GM19452 (cell line): ENCODE data around the gene GRK4.
"Not testable (repeated sequence)": the region's sequence is repeated elsewhere in the genome, so short reads cannot be mapped to it uniquely, and the experiment has no call there.

Experiments
- ATAC-seq: cut with Tn5 transposase; IDR thresholded peaks from one replicate; pipeline ENCODE4 v1.9.1; 2021; ENCODE audit not compliant: unreplicated experiment

GRK4 gene

DNA sequence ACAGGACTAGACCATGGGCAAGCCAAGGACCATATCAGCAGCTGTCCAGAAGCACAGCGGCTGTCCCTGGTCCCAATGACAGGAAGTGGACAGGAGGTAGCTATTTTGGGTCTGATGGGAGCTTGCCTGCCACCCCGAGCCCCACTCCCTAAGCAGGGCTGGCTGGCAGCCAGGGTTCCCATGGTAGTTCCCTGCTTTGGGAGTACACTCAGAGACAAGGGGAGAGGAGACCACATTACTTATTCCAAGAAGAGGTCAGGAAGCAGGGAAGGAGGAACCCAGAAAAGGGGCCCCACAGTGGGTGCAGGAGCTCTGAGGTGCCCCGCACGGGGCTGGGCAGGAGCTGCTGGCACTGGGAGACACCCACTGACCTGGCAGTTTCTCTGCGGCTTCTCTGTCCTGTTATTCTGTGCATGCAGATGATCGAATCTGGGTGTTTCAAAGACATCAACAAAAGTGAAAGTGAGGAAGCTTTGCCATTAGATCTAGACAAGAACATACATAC lies 74.6 kb downstream of the GRK4 start:
- ATAC-seq = no peak

- no peak for ATAC-seq
These were observed 76.5 kb downstream of the GRK4 start for GRCh38 chr4:3039706-3040366.

- ATAC-seq = no peak
These were observed 77.3 kb downstream of the GRK4 start for GRCh38 chr4:3040452-3041191.

- no peak for ATAC-seq
These were observed 78.1 kb downstream of the GRK4 start for GRCh38 chr4:3041192-3042142.

- ATAC-seq = no peak
These were observed 78.9 kb downstream of the GRK4 start for GRCh38 chr4:3042226-3042625.

DNA sequence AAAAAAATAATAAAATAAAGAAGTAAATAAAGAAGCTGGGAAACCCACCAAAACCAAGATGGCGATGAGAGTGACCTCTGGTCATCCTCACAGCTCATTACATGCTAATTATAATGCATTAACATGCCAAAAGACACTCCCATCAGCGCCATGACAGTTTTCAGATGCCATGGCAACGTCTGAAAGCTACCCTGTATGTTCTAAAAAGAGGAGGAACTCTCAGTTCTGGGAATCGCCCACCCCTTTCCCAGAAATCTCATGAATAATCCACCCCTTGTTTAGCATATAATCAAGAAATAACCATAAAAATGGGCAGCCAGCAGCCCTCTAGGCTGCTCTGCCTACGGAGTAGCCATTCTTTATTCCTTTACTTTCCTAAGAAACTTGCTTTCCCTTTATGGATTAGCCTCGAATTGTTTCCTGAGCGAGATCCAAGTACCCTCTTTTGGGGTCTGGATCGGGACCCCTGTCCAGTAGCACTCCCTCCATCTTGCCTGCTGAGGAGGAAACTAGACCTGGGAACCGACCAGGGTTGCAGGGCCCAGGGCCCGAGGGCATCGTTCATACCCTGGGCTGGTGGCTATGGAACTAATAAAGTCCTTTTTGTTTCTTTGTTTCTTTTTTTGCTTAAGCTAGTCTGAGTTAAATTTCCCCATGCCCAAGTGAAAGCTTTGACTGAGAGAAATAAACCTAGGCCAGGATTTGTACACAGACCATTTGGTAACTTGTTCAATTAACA lies 80.1 kb downstream of the GRK4 start:
- ATAC-seq = no peak

GRCh38 chr4:3044870-3045819 lies 81.8 kb downstream of the GRK4 start:
- ATAC-seq = no peak

GRCh38 chr4:3046162-3046561 lies 82.8 kb downstream of the GRK4 start:
- ATAC-seq = no peak

- no peak for ATAC-seq
These were observed 83.3 kb downstream of the GRK4 start for GRCh38 chr4:3046623-3047022.

DNA sequence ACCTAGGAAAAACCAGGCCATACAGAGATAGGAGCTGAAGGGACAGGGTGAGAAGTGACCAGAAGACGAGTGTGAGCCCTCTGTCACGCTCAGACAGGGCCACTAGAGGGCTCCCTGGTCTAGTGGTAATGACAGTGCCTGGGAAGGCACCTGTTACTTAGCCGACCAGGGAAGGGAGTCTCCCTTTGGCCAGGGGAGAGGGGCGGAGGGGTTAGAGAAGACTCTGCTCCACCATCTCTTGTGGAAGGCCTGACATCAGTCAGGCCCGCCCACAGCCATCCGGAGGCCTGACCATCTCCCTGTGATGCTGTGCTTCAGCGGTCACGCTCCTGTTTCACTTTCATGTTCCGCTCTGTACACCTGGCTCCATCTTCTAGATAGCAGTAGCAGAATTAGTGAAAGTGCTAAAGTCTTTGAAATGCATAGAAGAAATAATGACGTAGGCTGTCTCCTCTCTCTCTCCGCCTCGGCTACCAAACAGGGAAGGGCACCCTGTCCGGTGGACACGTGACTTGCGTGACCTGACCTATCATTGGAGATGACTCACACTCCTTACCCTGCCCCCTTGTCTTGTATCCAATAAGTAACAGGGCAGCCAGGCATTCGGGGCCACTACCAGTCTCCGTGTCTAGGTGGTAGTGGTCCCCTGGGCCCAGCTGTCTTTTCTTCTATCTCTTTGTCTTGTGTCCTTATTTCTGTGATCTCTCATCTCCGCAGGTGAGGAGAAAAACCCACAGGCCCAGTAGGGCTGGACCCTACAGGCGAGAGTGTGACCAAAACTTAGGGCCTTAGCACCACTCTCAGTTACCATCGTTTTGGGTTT lies 84.3 kb downstream of the GRK4 start:
- ATAC-seq = peak; percentile 88

- ATAC-seq = not testable (repeated sequence)
These were observed 87.9 kb downstream of the GRK4 start for GRCh38 chr4:3051141-3051897.

GRCh38 chr4:3054169-3054759 lies 90.9 kb downstream of the GRK4 start:
- no peak for ATAC-seq

- no peak for ATAC-seq
These were observed 96.6 kb downstream of the GRK4 start for GRCh38 chr4:3059943-3060342.

- no peak for ATAC-seq
These were observed 97.6 kb downstream of the GRK4 start for GRCh38 chr4:3060946-3061345.

DNA sequence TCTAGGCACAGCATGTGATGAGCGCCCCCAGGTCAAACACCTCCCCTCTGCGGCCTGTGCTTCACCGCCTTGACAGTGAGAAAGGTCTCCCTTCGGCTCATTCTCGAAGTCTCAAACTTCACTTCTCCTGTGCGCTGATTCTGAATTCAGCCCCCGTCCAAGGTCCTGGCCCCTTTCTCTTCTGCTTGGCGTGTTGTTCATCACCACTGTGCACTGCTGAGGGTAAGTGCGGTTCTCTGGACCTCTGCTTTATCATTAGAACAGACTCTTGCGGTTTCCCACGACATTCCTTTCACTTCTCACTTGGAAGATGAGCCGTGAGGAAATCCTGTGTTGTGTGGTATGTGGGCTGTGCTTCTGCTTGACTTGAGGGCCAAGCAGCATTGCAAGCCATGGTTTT lies 99.1 kb downstream of the GRK4 start:
- ATAC-seq = no peak

DNA sequence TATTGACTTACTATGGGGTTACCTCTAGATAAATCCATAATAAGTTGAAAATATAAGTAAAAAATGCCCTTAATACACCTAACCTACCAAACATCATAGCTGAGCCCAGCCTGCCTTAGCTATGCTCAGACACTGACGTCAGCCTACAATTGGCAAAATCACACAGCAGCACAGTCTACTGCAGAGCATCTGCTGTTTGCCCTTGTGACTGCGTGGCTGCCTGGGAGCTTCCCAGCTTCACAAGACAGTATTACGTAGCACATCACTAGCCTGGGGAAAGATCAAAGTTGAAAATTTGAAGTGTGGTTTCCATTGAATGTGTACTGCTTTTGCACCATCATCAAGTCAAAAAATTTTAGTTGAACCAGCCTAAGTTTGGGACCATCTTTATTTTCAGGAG lies 102.2 kb downstream of the GRK4 start:
- no peak for ATAC-seq

DNA sequence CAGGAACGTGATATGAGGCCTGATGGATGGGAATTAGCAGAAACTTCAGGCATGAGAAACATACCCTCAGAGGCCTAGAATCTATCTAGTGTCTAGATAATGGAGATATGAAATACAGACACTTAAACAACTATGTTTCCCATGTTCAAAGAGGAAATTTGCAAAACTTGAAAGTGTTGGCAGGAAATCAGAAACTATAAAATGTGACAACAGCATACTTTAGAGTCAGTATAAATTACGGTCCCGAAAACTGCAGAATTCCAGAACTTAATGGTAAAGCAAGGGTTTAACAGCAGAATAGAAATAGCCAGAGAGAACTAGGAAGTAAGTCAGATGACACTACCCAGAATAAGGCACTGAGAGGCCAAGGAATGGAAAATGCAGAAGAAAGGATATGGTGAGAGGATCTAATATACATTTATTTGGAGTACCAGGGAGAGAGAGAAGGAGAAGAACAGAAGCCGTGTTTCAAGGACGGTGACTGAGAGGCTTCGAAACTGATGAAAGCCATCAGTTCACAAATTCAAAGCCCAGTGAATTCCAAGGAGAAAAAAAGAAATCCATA lies 103.5 kb downstream of the GRK4 start:
- ATAC-seq = no peak
